ENCODE results near the gene PHACTR3.

GRCh38 chr20:59565768-59566461 is 38.4 kb upstream of the PHACTR3 start:
- TF ChIP-seq CTCF (IDR thresholded peaks at IDR 0.05) (no peak), POLR2A (IDR thresholded peaks at IDR 0.05) (no peak), POLR2AphosphoS5 (IDR thresholded peaks at IDR 0.05) (no peak)

Data from gastroesophageal sphincter (tissue), 3 donors.